ENCODE measurements around the gene SFXN3.

DNA sequence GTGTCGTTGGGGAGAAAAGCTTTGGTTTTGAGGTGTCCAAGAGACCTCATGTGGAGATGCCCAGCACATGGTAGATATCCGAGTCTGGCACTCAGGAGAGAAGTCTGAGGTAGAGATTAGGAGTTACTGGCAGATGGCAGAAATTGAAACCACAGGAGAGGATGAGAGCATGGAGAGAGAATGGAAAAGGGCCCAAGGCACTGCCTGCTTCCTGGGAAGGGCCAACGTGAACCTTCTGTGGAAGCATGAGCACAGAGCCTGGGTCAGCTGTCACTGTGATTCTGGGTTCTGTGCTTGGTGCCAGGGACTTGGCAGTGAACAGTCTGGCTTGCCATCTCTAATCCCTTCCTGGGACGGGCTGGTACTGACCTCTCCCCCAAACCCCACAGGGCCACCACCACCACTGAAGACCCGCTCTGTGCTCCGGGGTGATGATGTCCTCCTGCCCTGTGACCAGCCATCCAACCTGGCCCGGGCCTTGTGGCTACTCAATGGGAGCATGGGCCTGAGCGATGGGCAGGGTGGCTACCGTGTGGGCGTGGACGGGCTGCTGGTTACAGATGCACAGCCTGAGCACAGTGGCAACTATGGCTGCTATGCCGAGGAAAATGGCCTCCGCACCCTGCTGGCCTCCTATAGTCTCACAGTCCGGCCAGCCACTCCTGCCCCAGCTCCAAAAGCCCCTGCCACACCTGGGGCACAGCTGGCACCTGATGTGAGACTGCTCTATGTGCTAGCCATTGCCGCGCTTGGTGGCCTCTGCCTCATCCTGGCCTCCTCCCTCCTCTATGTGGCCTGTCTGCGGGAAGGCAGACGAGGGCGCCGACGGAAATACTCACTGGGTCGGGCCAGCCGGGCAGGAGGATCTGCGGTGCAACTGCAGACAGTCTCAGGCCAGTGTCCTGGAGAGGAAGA, 47.9 kb upstream of the SFXN3 start:
- TF ChIP-seq, protein P1, sequence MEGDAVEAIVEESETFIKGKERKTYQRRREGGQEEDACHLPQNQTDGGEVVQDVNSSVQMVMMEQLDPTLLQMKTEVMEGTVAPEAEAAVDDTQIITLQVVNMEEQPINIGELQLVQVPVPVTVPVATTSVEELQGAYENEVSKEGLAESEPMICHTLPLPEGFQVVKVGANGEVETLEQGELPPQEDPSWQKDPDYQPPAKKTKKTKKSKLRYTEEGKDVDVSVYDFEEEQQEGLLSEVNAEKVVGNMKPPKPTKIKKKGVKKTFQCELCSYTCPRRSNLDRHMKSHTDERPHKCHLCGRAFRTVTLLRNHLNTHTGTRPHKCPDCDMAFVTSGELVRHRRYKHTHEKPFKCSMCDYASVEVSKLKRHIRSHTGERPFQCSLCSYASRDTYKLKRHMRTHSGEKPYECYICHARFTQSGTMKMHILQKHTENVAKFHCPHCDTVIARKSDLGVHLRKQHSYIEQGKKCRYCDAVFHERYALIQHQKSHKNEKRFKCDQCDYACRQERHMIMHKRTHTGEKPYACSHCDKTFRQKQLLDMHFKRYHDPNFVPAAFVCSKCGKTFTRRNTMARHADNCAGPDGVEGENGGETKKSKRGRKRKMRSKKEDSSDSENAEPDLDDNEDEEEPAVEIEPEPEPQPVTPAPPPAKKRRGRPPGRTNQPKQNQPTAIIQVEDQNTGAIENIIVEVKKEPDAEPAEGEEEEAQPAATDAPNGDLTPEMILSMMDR (IDR thresholded peaks at IDR 0.05): no peak
- no peak for TF ChIP-seq POLR2AphosphoS5 (IDR thresholded peaks at IDR 0.05)
